ENCODE results near the gene ZNF440.
"Not testable (repeated sequence)": the region's sequence is repeated elsewhere in the genome, so short reads cannot be mapped to it uniquely, and the experiment has no call there.

ZNF440 gene

GRCh38 chr19:11798391-11799330 is 15.4 kb upstream of the ZNF440 start, which contains the start of gene ZNF491:
Gene ZNF491, plus strand, starts transcription at chr19:11798523. Its CDS starts 7,431 bp downstream, at chr19:11805954.
- Mint-ChIP-seq H3K27ac (peak within 1 kb of the TSS; percentile 75), H3K9me3 (peaks cover 21% of the 10 kb centered on the region), H3K4me1 (ENCODE audit: low read depth) (peaks cover 10% of the 10 kb centered on the region), H3K36me3 (ENCODE audit: low read depth) (peaks cover 8% of the 10 kb centered on the region), H3K4me3 (peak within 1 kb of the TSS; percentile 89), H3K27me3 (ENCODE audit: low read depth) (no peaks in the 10 kb centered on the region)
- peak; percentile 83 for DNase-seq (ENCODE audit: low spot score)

- H3K4me3 Mint-ChIP-seq: no peak overlapping the region
- no peaks in the 10 kb centered on the region for H3K4me1 Mint-ChIP-seq (ENCODE audit: low read depth)
- peaks cover 64% of the 10 kb centered on the region for H3K9me3 Mint-ChIP-seq
- peaks cover 18% of the 10 kb centered on the region for H3K36me3 Mint-ChIP-seq (ENCODE audit: low read depth)
- H3K27ac Mint-ChIP-seq: no peak overlapping the region
- H3K27me3 Mint-ChIP-seq (ENCODE audit: low read depth): no peaks in the 10 kb centered on the region
- DNase-seq (ENCODE audit: low spot score): no peak
Measured at GRCh38 chr19:11806354-11807098, 7.5 kb upstream of the ZNF440 start.

- Mint-ChIP-seq H3K4me1 (ENCODE audit: low read depth) (no peaks in the 10 kb centered on the region), H3K36me3 (ENCODE audit: low read depth) (peaks cover 18% of the 10 kb centered on the region), H3K27me3 (ENCODE audit: low read depth) (no peaks in the 10 kb centered on the region), H3K27ac (no peak overlapping the region), H3K4me3 (no peak overlapping the region), H3K9me3 (peaks cover 64% of the 10 kb centered on the region)
- DNase-seq (ENCODE audit: low spot score): no peak
Measured at GRCh38 chr19:11807099-11807380, 7.0 kb upstream of the ZNF440 start.

- Mint-ChIP-seq H3K36me3 (ENCODE audit: low read depth) (peaks cover 35% of the 10 kb centered on the region), H3K9me3 (peaks cover 45% of the 10 kb centered on the region), H3K27me3 (ENCODE audit: low read depth) (no peaks in the 10 kb centered on the region), H3K4me1 (ENCODE audit: low read depth) (peaks cover 10% of the 10 kb centered on the region), H3K27ac (peak overlapping the region; percentile 67), H3K4me3 (peak overlapping the region; percentile 75)
- no peak for DNase-seq (ENCODE audit: low spot score)
Measured at GRCh38 chr19:11813703-11814028, 407 bp upstream of the ZNF440 start.

GRCh38 chr19:11814700-11815035 is 595 bp downstream of the ZNF440 start:
- H3K9me3 Mint-ChIP-seq: peaks cover 38% of the 10 kb centered on the region
- H3K27me3 Mint-ChIP-seq (ENCODE audit: low read depth): no peaks in the 10 kb centered on the region
- no peak for DNase-seq (ENCODE audit: low spot score)
- peak overlapping the region; percentile 74 for H3K27ac Mint-ChIP-seq
- H3K4me3 Mint-ChIP-seq: peak overlapping the region; percentile 75
- H3K36me3 Mint-ChIP-seq (ENCODE audit: low read depth): peaks cover 40% of the 10 kb centered on the region
- H3K4me1 Mint-ChIP-seq (ENCODE audit: low read depth): peaks cover 10% of the 10 kb centered on the region

- no peak overlapping the region for H3K27ac Mint-ChIP-seq
- DNase-seq (ENCODE audit: low spot score): no peak
- H3K4me3 Mint-ChIP-seq: no peak overlapping the region
- no peaks in the 10 kb centered on the region for H3K27me3 Mint-ChIP-seq (ENCODE audit: low read depth)
- H3K9me3 Mint-ChIP-seq: peaks cover 57% of the 10 kb centered on the region
- H3K36me3 Mint-ChIP-seq (ENCODE audit: low read depth): peaks cover 68% of the 10 kb centered on the region
- H3K4me1 Mint-ChIP-seq (ENCODE audit: low read depth): no peaks in the 10 kb centered on the region
Measured at GRCh38 chr19:11821474-11822109, 7.5 kb downstream of the ZNF440 start.

GRCh38 chr19:11828957-11829876 is 15.1 kb downstream of the ZNF440 start:
- peaks cover 80% of the 10 kb centered on the region for H3K9me3 Mint-ChIP-seq
- not testable (repeated sequence) for DNase-seq (ENCODE audit: low spot score)

GRCh38 chr19:11832253-11832912 is 18.3 kb downstream of the ZNF440 start:
- no peaks in the 10 kb centered on the region for H3K4me1 Mint-ChIP-seq (ENCODE audit: low read depth)

More at GRCh38 chr19:11828957-11829876, 15.1 kb downstream of the ZNF440 start:
- not testable (repeated sequence) for H3K4me1 Mint-ChIP-seq (ENCODE audit: low read depth); H3K27me3 Mint-ChIP-seq (ENCODE audit: low read depth); H3K4me3 Mint-ChIP-seq; H3K27ac Mint-ChIP-seq
- H3K36me3 Mint-ChIP-seq (ENCODE audit: low read depth): peaks cover 78% of the 10 kb centered on the region

GRCh38 chr19:11833541-11833940 is 19.5 kb downstream of the ZNF440 start:
- no peaks in the 10 kb centered on the region for H3K4me1 Mint-ChIP-seq (ENCODE audit: low read depth)
- peaks cover 71% of the 10 kb centered on the region for H3K9me3 Mint-ChIP-seq
- H3K4me3 Mint-ChIP-seq: no peak overlapping the region
- peaks cover 50% of the 10 kb centered on the region for H3K36me3 Mint-ChIP-seq (ENCODE audit: low read depth)
- H3K27ac Mint-ChIP-seq: no peak overlapping the region
- H3K27me3 Mint-ChIP-seq (ENCODE audit: low read depth): no peaks in the 10 kb centered on the region
- no peak for DNase-seq (ENCODE audit: low spot score)

More at GRCh38 chr19:11832253-11832912, 18.3 kb downstream of the ZNF440 start:
- Mint-ChIP-seq H3K9me3 (peaks cover 79% of the 10 kb centered on the region), H3K4me3 (no peak overlapping the region), H3K27me3 (ENCODE audit: low read depth) (no peaks in the 10 kb centered on the region), H3K36me3 (ENCODE audit: low read depth) (peaks cover 60% of the 10 kb centered on the region), H3K27ac (no peak overlapping the region)
- DNase-seq (ENCODE audit: low spot score): no peak

GRCh38 chr19:11835626-11836066 is 21.6 kb downstream of the ZNF440 start:
- H3K27ac Mint-ChIP-seq; DNase-seq (ENCODE audit: low spot score); H3K4me1 Mint-ChIP-seq (ENCODE audit: low read depth); H3K27me3 Mint-ChIP-seq (ENCODE audit: low read depth); H3K4me3 Mint-ChIP-seq: not testable (repeated sequence)
- Mint-ChIP-seq H3K36me3 (ENCODE audit: low read depth) (peaks cover 30% of the 10 kb centered on the region), H3K9me3 (peaks cover 65% of the 10 kb centered on the region)

- H3K9me3 Mint-ChIP-seq: peaks cover 39% of the 10 kb centered on the region
- peaks cover 5% of the 10 kb centered on the region for H3K36me3 Mint-ChIP-seq (ENCODE audit: low read depth)
- H3K27me3 Mint-ChIP-seq (ENCODE audit: low read depth): no peaks in the 10 kb centered on the region
- H3K4me3 Mint-ChIP-seq: no peak overlapping the region
- DNase-seq (ENCODE audit: low spot score): no peak
- H3K4me1 Mint-ChIP-seq (ENCODE audit: low read depth): peaks cover 6% of the 10 kb centered on the region
- H3K27ac Mint-ChIP-seq: no peak overlapping the region
Measured at GRCh38 chr19:11843722-11844121, 29.6 kb downstream of the ZNF440 start.

- not testable (repeated sequence) for DNase-seq (ENCODE audit: low spot score); H3K27ac Mint-ChIP-seq; H3K27me3 Mint-ChIP-seq (ENCODE audit: low read depth)
- Mint-ChIP-seq H3K4me3 (peak overlapping the region; percentile 15), H3K36me3 (ENCODE audit: low read depth) (peaks cover 28% of the 10 kb centered on the region), H3K9me3 (peaks cover 40% of the 10 kb centered on the region), H3K4me1 (ENCODE audit: low read depth) (peaks cover 12% of the 10 kb centered on the region)
Measured at GRCh38 chr19:11847615-11848014, 33.5 kb downstream of the ZNF440 start.

- H3K4me3 Mint-ChIP-seq: peak overlapping the region; percentile 89
- peaks cover 36% of the 10 kb centered on the region for H3K9me3 Mint-ChIP-seq
- H3K27me3 Mint-ChIP-seq (ENCODE audit: low read depth): no peaks in the 10 kb centered on the region
Measured at GRCh38 chr19:11848200-11848593, 34.1 kb downstream of the ZNF440 start.

More at GRCh38 chr19:11848200-11848593, 34.1 kb downstream of the ZNF440 start:
- Mint-ChIP-seq H3K36me3 (ENCODE audit: low read depth) (peaks cover 30% of the 10 kb centered on the region), H3K27ac (peak overlapping the region; percentile 84), H3K4me1 (ENCODE audit: low read depth) (peaks cover 12% of the 10 kb centered on the region)
- no peak for DNase-seq (ENCODE audit: low spot score)

All from T-helper 2 cell treated with Interferon-gamma antibody and Interleukin-4, amounts not matched to agents 5 μg/mL and 100 μg/mL, for 36 hours (primary cell).